IMR-90 (cell line): ENCODE measurements around the gene EXOC6. TPM values are rescaled to one million over a fixed set of nuclear protein-coding genes. Genes with fewer than 3 reads are reported as not detected.

Experiments used
- ATAC-seq: fragments of 200-7000 bp; cut with Tn5 transposase; 2 replicates; pipeline ENCODE4 v1.9.1; 2020; ENCODE audit warnings: low read depth, mild to moderate bottlenecking, moderate library complexity
- BruUV-seq: library from RNA; stranded (reverse); fragments of 400-500 nt; replicated peaks from 2 replicates; lab custom pipeline; 2021; lab: Mats Ljungman, UMichigan
- CTCF ChIA-PET: fragments of 300-600 bp; formaldehyde crosslinking; extraction: SDS; loops from one replicate; lab custom pipeline; 2021; ENCODE audit warnings: antibody characterized with exemption; lab: Yijun Ruan, JAX
- POLR2A ChIA-PET: fragments of 300-600 bp; sonication (Branson Sonifier 250); formaldehyde crosslinking; loops from one replicate; lab custom pipeline; 2022; ENCODE audit warnings: antibody characterized with exemption; ENCODE audit not compliant: unreplicated experiment; lab: Charles Lee
- DNase-seq: peaks from one replicate; pipeline ENCODE4 v3.0.0; 2013
- H2AFZ ChIP-seq: replicated peaks from 2 replicates; pipeline ENCODE3; 2013; ENCODE audit warnings: low read length, mild to moderate bottlenecking; ENCODE audit not compliant: poor library complexity
- H2AK5ac ChIP-seq: 2 replicates; pipeline ENCODE4 v1.6.1; 2013; ENCODE audit warnings: low read depth, low read length, inconsistent platforms
- H2AK9ac ChIP-seq: replicated peaks from 2 replicates; pipeline ENCODE3; 2013; ENCODE audit warnings: mild to moderate bottlenecking, low read depth, low read length, moderate library complexity; ENCODE audit not compliant: poor library complexity
- H2BK120ac ChIP-seq: 2 replicates; pipeline ENCODE4 v1.6.1; 2013; ENCODE audit warnings: low read depth, low read length, inconsistent platforms
- H2BK15ac ChIP-seq: 3 replicates; pipeline ENCODE4 v1.6.1; 2013; ENCODE audit warnings: low read depth, low read length, inconsistent platforms
- H2BK20ac ChIP-seq: 2 replicates; pipeline ENCODE4 v1.6.1; 2013; ENCODE audit warnings: low read depth, mild to moderate bottlenecking, inconsistent platforms, low read length, moderate library complexity
- H2BK5ac ChIP-seq: 2 replicates; pipeline ENCODE4 v1.6.1; 2013; ENCODE audit warnings: mild to moderate bottlenecking, low read depth, low read length, inconsistent platforms; ENCODE audit not compliant: poor library complexity, severe bottlenecking
- H3K14ac ChIP-seq: replicated peaks from 2 replicates; pipeline ENCODE4 v1.6.1; 2013; ENCODE audit warnings: low read depth, low read length, inconsistent platforms
- H3K18ac ChIP-seq: 2 replicates; pipeline ENCODE4 v1.6.1; 2013; ENCODE audit warnings: low read depth, low read length, control low read depth
- H3K23ac ChIP-seq: 2 replicates; pipeline ENCODE4 v1.6.1; 2013; ENCODE audit warnings: low read depth, low read length, inconsistent platforms
- H3K27ac ChIP-seq: 2 replicates; pipeline ENCODE4 v1.5.1; 2013; ENCODE audit warnings: mild to moderate bottlenecking, control low read depth, low read length; ENCODE audit not compliant: insufficient read depth
- H3K27me3 ChIP-seq: 2 replicates; pipeline ENCODE4 v1.6.1; 2013; ENCODE audit warnings: low read length; ENCODE audit not compliant: control insufficient read depth, insufficient read depth
- H3K36me3 ChIP-seq: 2 replicates; pipeline ENCODE4 v1.6.1; 2013; ENCODE audit warnings: low read length, mixed read lengths; ENCODE audit not compliant: control insufficient read depth, insufficient read depth
- H3K4ac ChIP-seq: 2 replicates; pipeline ENCODE4 v1.6.1; 2013; ENCODE audit warnings: low read depth, low read length, inconsistent platforms
- H3K4me1 ChIP-seq: 2 replicates; pipeline ENCODE4 v1.6.1; 2013; ENCODE audit warnings: low read length, mixed read lengths; ENCODE audit not compliant: control insufficient read depth, insufficient read depth
- H3K4me2 ChIP-seq: 2 replicates; pipeline ENCODE4 v1.6.1; 2013; ENCODE audit warnings: low read depth, mild to moderate bottlenecking, control low read depth, low read length, moderate library complexity
- H3K4me3 ChIP-seq: 2 replicates; pipeline ENCODE4 v1.5.1; 2013; ENCODE audit warnings: low read depth, mild to moderate bottlenecking, control low read depth, low read length, moderate library complexity; ENCODE audit not compliant: insufficient read depth
- H3K56ac ChIP-seq: 2 replicates; pipeline ENCODE4 v1.6.1; 2013; ENCODE audit warnings: low read length, inconsistent platforms; ENCODE audit not compliant: insufficient read depth; ENCODE audit errors: extremely low read depth
- H3K79me1 ChIP-seq, 2 experiments: 2 replicates each; pipeline ENCODE4 v1.6.1; 2013; ENCODE audit warnings: low read length in 2 of 2, inconsistent platforms in 1 of 2, low read depth in 1 of 2
- H3K9ac ChIP-seq: 2 replicates; pipeline ENCODE4 v1.6.1; 2013; ENCODE audit warnings: low read depth, low read length, control low read depth
- H3K9me1 ChIP-seq: 2 replicates; pipeline ENCODE4 v1.6.1; 2013; ENCODE audit warnings: low read length, inconsistent platforms; ENCODE audit not compliant: insufficient read depth
- H3K9me3 ChIP-seq: 2 replicates; pipeline ENCODE4 v1.6.1; 2013; ENCODE audit warnings: low read length; ENCODE audit not compliant: control insufficient read depth, insufficient read depth
- H4K20me1 ChIP-seq: 2 replicates; pipeline ENCODE4 v1.6.1; 2013; ENCODE audit warnings: low read length, inconsistent platforms; ENCODE audit not compliant: insufficient read depth
- H4K5ac ChIP-seq: 2 replicates; pipeline ENCODE4 v1.6.1; 2013; ENCODE audit warnings: mild to moderate bottlenecking, low read depth, low read length, control low read depth
- H4K8ac ChIP-seq, 2 experiments: 2 replicates each; pipeline ENCODE4 v1.6.1; 2013; ENCODE audit warnings: low read depth in 2 of 2, low read length in 2 of 2, control low read depth in 1 of 2, inconsistent platforms in 1 of 2
- H4K91ac ChIP-seq: 2 replicates; pipeline ENCODE4 v1.6.1; 2013; ENCODE audit warnings: low read depth, low read length, inconsistent platforms; ENCODE audit not compliant: insufficient read depth
- NFE2L2 ChIP-seq: fragments of 150-350 bp; IDR thresholded peaks from 2 replicates; pipeline ENCODE4 v1.6.1; 2016; ENCODE audit warnings: low read depth, mild to moderate bottlenecking, low read length
- WGBS, 2 experiments: methylation state at CpG; one replicate each; pipeline versions ENCODE4 v1.1.5 to v1.1.7; 2013; ENCODE audit warnings: missing lambda C conversion rate in 2 of 2; ENCODE audit not compliant: insufficient read length in 1 of 2; ENCODE audit errors: extremely low coverage in 2 of 2; 5-methylcytosine and 5-hydroxymethylcytosine counted together
- dilution Hi-C: fragments of 300-500 bp; cut with HindIII; formaldehyde crosslinking; loops from one replicate; pipeline ENCODE4 v1.14.3; 2018; ENCODE audit warnings: low sequenced_read_pairs; ENCODE audit not compliant: unreplicated experiment
- in situ Hi-C: fragments of 300-500 bp; cut with MboI; formaldehyde crosslinking; loops from 3 replicates; pipeline ENCODE4 v1.14.3; 2019; ENCODE audit warnings: low sequenced_read_pairs, inconsistent platforms, mixed read lengths
- intact Hi-C: fragments of 100-400 bp; cut with micrococcal nuclease; formaldehyde crosslinking; loops from 2 replicates; pipeline ENCODE4 v1.10.0; 2022
- polyA plus RNA-seq, 3 experiments: library from polyadenylated mRNA; depleted of rRNA; stranded (reverse); fragments of >200 nt; gene quantifications; 2 replicates each; pipeline ENCODE4 v1.2.3, GENCODE V29; 2012; ENCODE audit warnings: low replicate concordance in 1 of 3
- total RNA-seq: library from RNA; depleted of rRNA; stranded (reverse); fragments of >200 nt; gene quantifications from 2 replicates; pipeline ENCODE4 v1.2.3, GENCODE V29; 2012
- TF ChIP-seq, protein P1 (sequence below): conservative IDR thresholded peaks from 2 replicates; pipeline ENCODE4 v1.5.1; 2012; ENCODE audit warnings: mild to moderate bottlenecking, low read depth, low read length, improper control_type of control experiment
- TF ChIP-seq, protein P2 (sequence below): fragments of 150-350 bp; IDR thresholded peaks from 2 replicates; pipeline ENCODE4 v1.6.1; 2016; ENCODE audit warnings: low read depth, mild to moderate bottlenecking, low read length, moderate library complexity, borderline replicate concordance

Gene EXOC6
- total and polyA plus RNA-seq, 2 of the 4 experiments (the other 2 are of a cell fraction) = 4.5 to 11.5 TPM

DNA sequence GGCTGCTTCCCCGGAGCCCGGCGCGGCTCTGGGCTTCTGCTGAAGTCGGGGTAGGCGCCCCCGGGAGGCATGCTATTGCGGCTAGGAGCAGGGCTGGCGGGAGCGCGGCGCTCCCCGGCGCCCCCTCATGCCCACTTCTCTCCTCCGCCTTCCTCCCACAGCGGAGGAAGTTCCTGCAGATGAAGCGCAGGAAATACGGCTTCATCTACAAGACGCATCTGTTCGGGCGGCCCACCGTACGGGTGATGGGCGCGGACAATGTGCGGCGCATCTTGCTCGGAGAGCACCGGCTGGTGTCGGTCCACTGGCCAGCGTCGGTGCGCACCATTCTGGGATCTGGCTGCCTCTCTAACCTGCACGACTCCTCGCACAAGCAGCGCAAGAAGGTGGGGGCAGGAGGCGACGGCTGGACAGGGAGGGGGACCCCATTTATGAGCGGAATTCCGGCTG, 225.9 kb downstream of the EXOC6 start:
- Histone ChIP-seq H2AK9ac (no peak overlapping the region), H3K56ac (no peak overlapping the region), H2AFZ (peak overlapping the region; percentile 67), H3K18ac (no peak overlapping the region), H3K79me1 (no peaks in the 10 kb centered on the region), H3K23ac (no peak overlapping the region; the same call in 1 of the 2 replicates), H3K36me3 (no peaks in the 10 kb centered on the region), H3K27ac (no peak overlapping the region), H2BK20ac (no peak overlapping the region), H3K9me3 (no peaks in the 10 kb centered on the region), H2BK5ac (no peak overlapping the region), H2BK120ac (no peak overlapping the region), H3K27me3 (peaks cover 81% of the 10 kb centered on the region), H3K4me3 (no peak overlapping the region), H4K5ac (no peak overlapping the region), H4K20me1 (peaks cover 14% of the 10 kb centered on the region; the same call in 1 of the 2 replicates), H3K9ac (no peak overlapping the region), H3K9me1 (no peaks in the 10 kb centered on the region), H4K8ac (no peak overlapping the region), H3K14ac (no peak overlapping the region), H3K4ac (no peak overlapping the region), H2BK15ac (no peak overlapping the region), H2AK5ac (no peak overlapping the region), H3K4me1 (peaks cover 6% of the 10 kb centered on the region; the same call in 1 of the 2 replicates), H4K91ac (no peak overlapping the region), H3K4me2 (peak overlapping the region; percentile 10; the same call in 1 of the 2 replicates)
- ChIA-PET CTCF (no interaction called here), POLR2A (no interaction called here)
- in situ Hi-C loops (no loop called here), dilution Hi-C loops (no loop called here), intact Hi-C loops (loop anchor here (5.0 kb wide), 1 partner anchor 67 kb away; no protein-coding TSS in a partner anchor)
- no peak for DNase-seq
- BruUV-seq = no TSS peak
- peak; percentile 42 for ATAC-seq
- TF ChIP-seq, protein P1, sequence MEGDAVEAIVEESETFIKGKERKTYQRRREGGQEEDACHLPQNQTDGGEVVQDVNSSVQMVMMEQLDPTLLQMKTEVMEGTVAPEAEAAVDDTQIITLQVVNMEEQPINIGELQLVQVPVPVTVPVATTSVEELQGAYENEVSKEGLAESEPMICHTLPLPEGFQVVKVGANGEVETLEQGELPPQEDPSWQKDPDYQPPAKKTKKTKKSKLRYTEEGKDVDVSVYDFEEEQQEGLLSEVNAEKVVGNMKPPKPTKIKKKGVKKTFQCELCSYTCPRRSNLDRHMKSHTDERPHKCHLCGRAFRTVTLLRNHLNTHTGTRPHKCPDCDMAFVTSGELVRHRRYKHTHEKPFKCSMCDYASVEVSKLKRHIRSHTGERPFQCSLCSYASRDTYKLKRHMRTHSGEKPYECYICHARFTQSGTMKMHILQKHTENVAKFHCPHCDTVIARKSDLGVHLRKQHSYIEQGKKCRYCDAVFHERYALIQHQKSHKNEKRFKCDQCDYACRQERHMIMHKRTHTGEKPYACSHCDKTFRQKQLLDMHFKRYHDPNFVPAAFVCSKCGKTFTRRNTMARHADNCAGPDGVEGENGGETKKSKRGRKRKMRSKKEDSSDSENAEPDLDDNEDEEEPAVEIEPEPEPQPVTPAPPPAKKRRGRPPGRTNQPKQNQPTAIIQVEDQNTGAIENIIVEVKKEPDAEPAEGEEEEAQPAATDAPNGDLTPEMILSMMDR = 0 out of 2 replicates have a peak, but pooled peaks have one; percentile 12
- no peak for TF ChIP-seq NFE2L2
- TF ChIP-seq, protein P2, sequence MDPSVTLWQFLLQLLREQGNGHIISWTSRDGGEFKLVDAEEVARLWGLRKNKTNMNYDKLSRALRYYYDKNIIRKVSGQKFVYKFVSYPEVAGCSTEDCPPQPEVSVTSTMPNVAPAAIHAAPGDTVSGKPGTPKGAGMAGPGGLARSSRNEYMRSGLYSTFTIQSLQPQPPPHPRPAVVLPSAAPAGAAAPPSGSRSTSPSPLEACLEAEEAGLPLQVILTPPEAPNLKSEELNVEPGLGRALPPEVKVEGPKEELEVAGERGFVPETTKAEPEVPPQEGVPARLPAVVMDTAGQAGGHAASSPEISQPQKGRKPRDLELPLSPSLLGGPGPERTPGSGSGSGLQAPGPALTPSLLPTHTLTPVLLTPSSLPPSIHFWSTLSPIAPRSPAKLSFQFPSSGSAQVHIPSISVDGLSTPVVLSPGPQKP = no peak
- 1% methylated on average over 14 of the region's 40 CpGs; no CpG with 5 or more reads in 1 of the 2 experiments for WGBS, 2 experiments
